GM23338 (cell line): ENCODE results near the gene LPP.

Source experiments
- CREB1 ChIP-seq: fragments of 250-450 bp; sonication (Bioruptor Pico); IDR thresholded peaks from 2 replicates; pipeline ENCODE4 v1.5.0; 2020; ENCODE audit warnings: low read depth, mild to moderate bottlenecking, moderate library complexity
- EZH2 ChIP-seq: fragments of 200-600 bp; sonication (generic); IDR thresholded peaks from one replicate; pipeline ENCODE4 v1.8.0; 2017; ENCODE audit warnings: antibody characterized with exemption, mild to moderate bottlenecking, low read depth; ENCODE audit not compliant: unreplicated experiment
- EZH2phosphoT487 ChIP-seq: fragments of 200-600 bp; sonication (generic); IDR thresholded peaks from one replicate; pipeline ENCODE4 v1.8.1; 2018; ENCODE audit warnings: antibody characterized with exemption; ENCODE audit not compliant: unreplicated experiment
- JUNB ChIP-seq: IDR thresholded peaks from one replicate; pipeline ENCODE4 v1.6.1; 2016; ENCODE audit warnings: antibody characterized with exemption; ENCODE audit not compliant: unreplicated experiment
- NANOG ChIP-seq: IDR thresholded peaks from 2 replicates; pipeline ENCODE4 v1.6.1; 2016; ENCODE audit warnings: antibody characterized with exemption, borderline replicate concordance
- POLR2AphosphoS5 ChIP-seq: IDR thresholded peaks from 2 replicates; pipeline ENCODE4 v1.6.1; 2016; ENCODE audit warnings: antibody characterized with exemption, low read depth
- REST ChIP-seq: IDR thresholded peaks from one replicate; pipeline ENCODE4 v1.6.1; 2018; ENCODE audit warnings: antibody characterized with exemption; ENCODE audit not compliant: unreplicated experiment
- STAT1 ChIP-seq: IDR thresholded peaks from one replicate; pipeline ENCODE4 v1.6.1; 2016; ENCODE audit warnings: antibody characterized with exemption; ENCODE audit not compliant: unreplicated experiment
- ZNF331 ChIP-seq: fragments of 250-450 bp; sonication (Bioruptor Pico); IDR thresholded peaks from 2 replicates; pipeline ENCODE4 v1.5.0; 2020; ENCODE audit warnings: low read depth, mild to moderate bottlenecking, moderate library complexity
- TF ChIP-seq, protein P1 (sequence below), 2 experiments: fragments of 200-600 bp in 1 of 2; sonication (generic) in 1 of 2; conservative IDR thresholded peaks; 2 replicates each; pipeline versions ENCODE4 v1.5.1 to v1.6.1; 2016 to 2017; ENCODE audit warnings: antibody characterized with exemption in 2 of 2, low read depth in 2 of 2, mild to moderate bottlenecking in 2 of 2, moderate library complexity in 1 of 2
- TF ChIP-seq, protein P2 (sequence below): IDR thresholded peaks from 2 replicates; pipeline ENCODE4 v1.6.1; 2016; ENCODE audit warnings: antibody characterized with exemption

GRCh38 chr3:188473045-188473444 lies 319.1 kb downstream of the LPP start:
- TF ChIP-seq, protein P1, sequence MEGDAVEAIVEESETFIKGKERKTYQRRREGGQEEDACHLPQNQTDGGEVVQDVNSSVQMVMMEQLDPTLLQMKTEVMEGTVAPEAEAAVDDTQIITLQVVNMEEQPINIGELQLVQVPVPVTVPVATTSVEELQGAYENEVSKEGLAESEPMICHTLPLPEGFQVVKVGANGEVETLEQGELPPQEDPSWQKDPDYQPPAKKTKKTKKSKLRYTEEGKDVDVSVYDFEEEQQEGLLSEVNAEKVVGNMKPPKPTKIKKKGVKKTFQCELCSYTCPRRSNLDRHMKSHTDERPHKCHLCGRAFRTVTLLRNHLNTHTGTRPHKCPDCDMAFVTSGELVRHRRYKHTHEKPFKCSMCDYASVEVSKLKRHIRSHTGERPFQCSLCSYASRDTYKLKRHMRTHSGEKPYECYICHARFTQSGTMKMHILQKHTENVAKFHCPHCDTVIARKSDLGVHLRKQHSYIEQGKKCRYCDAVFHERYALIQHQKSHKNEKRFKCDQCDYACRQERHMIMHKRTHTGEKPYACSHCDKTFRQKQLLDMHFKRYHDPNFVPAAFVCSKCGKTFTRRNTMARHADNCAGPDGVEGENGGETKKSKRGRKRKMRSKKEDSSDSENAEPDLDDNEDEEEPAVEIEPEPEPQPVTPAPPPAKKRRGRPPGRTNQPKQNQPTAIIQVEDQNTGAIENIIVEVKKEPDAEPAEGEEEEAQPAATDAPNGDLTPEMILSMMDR (conservative IDR thresholded peaks at IDR 0.05; ENCODE audit: low read depth in 2 of 2) = no peak
- TF ChIP-seq EZH2phosphoT487 (no peak), POLR2AphosphoS5 (no peak), EZH2 (no peak), JUNB (no peak), NANOG (no peak), ZNF331 (no peak), CREB1 (CRISPR knock-in tag) (no peak), REST (no peak), STAT1 (no peak)
- TF ChIP-seq, protein P2, sequence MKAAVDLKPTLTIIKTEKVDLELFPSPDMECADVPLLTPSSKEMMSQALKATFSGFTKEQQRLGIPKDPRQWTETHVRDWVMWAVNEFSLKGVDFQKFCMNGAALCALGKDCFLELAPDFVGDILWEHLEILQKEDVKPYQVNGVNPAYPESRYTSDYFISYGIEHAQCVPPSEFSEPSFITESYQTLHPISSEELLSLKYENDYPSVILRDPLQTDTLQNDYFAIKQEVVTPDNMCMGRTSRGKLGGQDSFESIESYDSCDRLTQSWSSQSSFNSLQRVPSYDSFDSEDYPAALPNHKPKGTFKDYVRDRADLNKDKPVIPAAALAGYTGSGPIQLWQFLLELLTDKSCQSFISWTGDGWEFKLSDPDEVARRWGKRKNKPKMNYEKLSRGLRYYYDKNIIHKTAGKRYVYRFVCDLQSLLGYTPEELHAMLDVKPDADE = no peak
